ENCODE data around the gene AOPEP.

The AOPEP gene

GRCh38 chr9:95021166-95021886 lies 294.8 kb downstream of the AOPEP start:
- no peak for DNase-seq (ENCODE audit: extremely low read depth, insufficient read length)
- no peak overlapping the region for H3K4me3 ChIP-seq (replicated peaks; ENCODE audit: low read depth, low read length)

GRCh38 chr9:95022657-95023056 lies 296.2 kb downstream of the AOPEP start:
- no peak overlapping the region for H3K4me3 ChIP-seq (replicated peaks; ENCODE audit: low read depth, low read length)
- no peak for TF ChIP-seq CTCF (IDR thresholded peaks at IDR 0.05; ENCODE audit: insufficient read depth, low read length, poor library complexity, severe bottlenecking)
- no peaks in the 10 kb centered on the region for H3K27me3 ChIP-seq (replicated peaks; ENCODE audit: control insufficient read depth, insufficient read depth, low read length)
- no peak for DNase-seq (ENCODE audit: extremely low read depth, insufficient read length)
- H3K36me3 ChIP-seq (ENCODE audit: control insufficient read depth, insufficient read depth, low read length), result no peaks in the 10 kb centered on the region

More at GRCh38 chr9:95021166-95021886, 294.8 kb downstream of the AOPEP start:
- TF ChIP-seq CTCF (IDR thresholded peaks at IDR 0.05; ENCODE audit: insufficient read depth, low read length, poor library complexity, severe bottlenecking), result no peak
- H3K27me3 ChIP-seq (replicated peaks; ENCODE audit: control insufficient read depth, insufficient read depth, low read length), result no peaks in the 10 kb centered on the region
- H3K36me3 ChIP-seq (ENCODE audit: control insufficient read depth, insufficient read depth, low read length), result no peaks in the 10 kb centered on the region

- no peak for TF ChIP-seq CTCF (IDR thresholded peaks at IDR 0.05; ENCODE audit: insufficient read depth, low read length, poor library complexity, severe bottlenecking)
- no peaks in the 10 kb centered on the region for H3K27me3 ChIP-seq (replicated peaks; ENCODE audit: control insufficient read depth, insufficient read depth, low read length)
- no peaks in the 10 kb centered on the region for H3K36me3 ChIP-seq (ENCODE audit: control insufficient read depth, insufficient read depth, low read length)
- no peak for DNase-seq (ENCODE audit: extremely low read depth, insufficient read length)
- H3K4me3 ChIP-seq (replicated peaks; ENCODE audit: low read depth, low read length), result no peak overlapping the region
Observed at GRCh38 chr9:95023217-95024003, 296.9 kb downstream of the AOPEP start.

- TF ChIP-seq CTCF (IDR thresholded peaks at IDR 0.05; ENCODE audit: insufficient read depth, low read length, poor library complexity, severe bottlenecking), result no peak
- no peak for DNase-seq (ENCODE audit: extremely low read depth, insufficient read length)
- Histone ChIP-seq H3K27me3 (replicated peaks; ENCODE audit: control insufficient read depth, insufficient read depth, low read length) (no peaks in the 10 kb centered on the region), H3K36me3 (ENCODE audit: control insufficient read depth, insufficient read depth, low read length) (peaks cover 2% of the 10 kb centered on the region; the same call in 1 of the 2 replicates), H3K4me3 (replicated peaks; ENCODE audit: low read depth, low read length) (no peak overlapping the region)
Observed at GRCh38 chr9:95024097-95024671, 297.7 kb downstream of the AOPEP start.

GRCh38 chr9:95025213-95026147 lies 299.0 kb downstream of the AOPEP start:
- peaks cover 2% of the 10 kb centered on the region; the same call in 1 of the 2 replicates for H3K36me3 ChIP-seq (ENCODE audit: control insufficient read depth, insufficient read depth, low read length)
- no peaks in the 10 kb centered on the region for H3K27me3 ChIP-seq (replicated peaks; ENCODE audit: control insufficient read depth, insufficient read depth, low read length)
- no peak overlapping the region for H3K4me3 ChIP-seq (replicated peaks; ENCODE audit: low read depth, low read length)
- no peak for TF ChIP-seq CTCF (IDR thresholded peaks at IDR 0.05; ENCODE audit: insufficient read depth, low read length, poor library complexity, severe bottlenecking)
- DNase-seq (ENCODE audit: extremely low read depth, insufficient read length), result no peak

Measured in GM06990 (cell line).